IPS-20b (cell line): ENCODE measurements around the gene NHLRC4.

ENCODE experiments used
- H3K27ac ChIP-seq: one replicate; pipeline ENCODE4 v1.5.1; 2013; ENCODE audit warnings: low read length
- H3K27me3 ChIP-seq: 2 replicates; pipeline ENCODE4 v1.6.1; 2013; ENCODE audit warnings: mild to moderate bottlenecking, low read length, inconsistent platforms; ENCODE audit not compliant: insufficient read depth
- H3K36me3 ChIP-seq: 2 replicates; pipeline ENCODE4 v1.6.1; 2013; ENCODE audit warnings: low read depth, mild to moderate bottlenecking, inconsistent platforms, low read length, moderate library complexity; ENCODE audit not compliant: insufficient read depth
- H3K4me1 ChIP-seq: 2 replicates; pipeline ENCODE4 v1.6.1; 2013; ENCODE audit warnings: mild to moderate bottlenecking, control low read depth, inconsistent platforms, low read length, moderate library complexity; ENCODE audit not compliant: insufficient read depth
- H3K4me3 ChIP-seq: 2 replicates; pipeline ENCODE4 v1.5.1; 2013; ENCODE audit warnings: mild to moderate bottlenecking, low read length, inconsistent platforms
- H3K9ac ChIP-seq: 2 replicates; pipeline ENCODE4 v1.6.1; 2013; ENCODE audit warnings: low read depth, mild to moderate bottlenecking, inconsistent platforms, low read length, moderate library complexity
- H3K9me3 ChIP-seq: 2 replicates; pipeline ENCODE4 v1.6.1; 2013; ENCODE audit warnings: mild to moderate bottlenecking, low read depth, low read length, inconsistent platforms; ENCODE audit not compliant: insufficient read depth

Gene NHLRC4

DNA sequence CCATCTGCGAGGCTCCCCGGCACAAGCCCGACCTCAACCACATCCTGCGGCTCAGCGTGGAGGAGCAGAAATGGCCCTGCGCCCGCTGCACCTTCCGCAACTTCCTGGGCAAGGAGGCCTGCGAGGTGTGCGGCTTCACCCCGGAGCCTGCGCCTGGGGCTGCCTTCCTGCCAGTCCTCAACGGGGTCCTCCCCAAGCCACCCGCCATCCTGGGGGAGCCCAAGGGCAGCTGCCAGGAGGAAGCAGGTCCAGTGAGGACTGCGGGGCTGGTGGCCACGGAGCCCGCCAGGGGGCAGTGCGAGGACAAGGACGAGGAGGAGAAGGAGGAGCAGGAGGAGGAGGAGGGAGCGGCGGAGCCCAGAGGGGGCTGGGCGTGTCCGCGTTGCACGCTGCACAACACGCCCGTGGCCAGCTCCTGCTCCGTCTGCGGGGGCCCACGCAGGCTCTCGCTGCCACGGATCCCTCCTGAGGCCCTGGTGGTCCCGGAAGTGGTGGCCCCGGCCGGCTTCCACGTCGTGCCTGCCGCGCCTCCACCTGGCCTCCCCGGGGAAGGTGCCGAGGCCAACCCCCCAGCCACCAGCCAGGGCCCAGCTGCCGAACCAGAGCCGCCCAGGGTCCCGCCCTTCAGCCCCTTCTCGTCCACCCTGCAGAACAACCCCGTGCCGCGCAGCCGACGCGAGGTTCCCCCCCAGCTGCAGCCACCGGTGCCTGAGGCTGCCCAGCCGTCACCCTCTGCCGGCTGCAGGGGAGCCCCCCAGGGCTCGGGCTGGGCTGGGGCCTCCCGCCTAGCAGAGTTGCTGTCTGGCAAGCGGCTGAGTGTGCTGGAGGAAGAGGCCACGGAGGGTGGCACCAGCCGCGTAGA, 19.7 kb upstream of the NHLRC4 start:
- no peak overlapping the region for H3K4me3 ChIP-seq
- H3K27me3 ChIP-seq: no peaks in the 10 kb centered on the region
- H3K4me1 ChIP-seq: no peaks in the 10 kb centered on the region
- H3K36me3 ChIP-seq: no peaks in the 10 kb centered on the region
- H3K9ac ChIP-seq: no peak overlapping the region
- H3K27ac ChIP-seq: no peak overlapping the region
- no peaks in the 10 kb centered on the region for H3K9me3 ChIP-seq

DNA sequence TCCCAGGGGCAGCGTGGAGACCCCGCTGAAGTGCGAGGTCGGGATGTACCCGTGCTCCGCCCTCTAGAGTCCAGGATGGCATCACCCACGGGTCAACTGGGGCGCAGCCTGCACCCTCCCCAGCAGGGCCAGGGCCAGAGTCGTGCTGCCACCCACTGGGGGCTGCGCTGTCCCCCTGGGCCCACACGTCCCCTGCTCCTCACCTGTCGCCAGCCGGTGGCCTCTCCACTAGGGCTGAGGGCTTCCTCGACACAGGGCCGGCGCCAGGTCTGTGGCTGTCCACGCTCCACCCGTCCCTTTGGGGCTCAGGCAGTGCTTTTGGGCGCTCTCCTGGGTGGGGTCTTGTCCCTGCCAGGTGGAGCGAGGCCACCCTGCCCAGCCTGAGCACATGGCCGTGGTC, 18.2 kb upstream of the NHLRC4 start:
- Histone ChIP-seq H3K27me3 (no peaks in the 10 kb centered on the region), H3K27ac (no peak overlapping the region), H3K36me3 (no peaks in the 10 kb centered on the region), H3K4me3 (no peak overlapping the region), H3K4me1 (no peaks in the 10 kb centered on the region), H3K9ac (no peak overlapping the region), H3K9me3 (no peaks in the 10 kb centered on the region)

DNA sequence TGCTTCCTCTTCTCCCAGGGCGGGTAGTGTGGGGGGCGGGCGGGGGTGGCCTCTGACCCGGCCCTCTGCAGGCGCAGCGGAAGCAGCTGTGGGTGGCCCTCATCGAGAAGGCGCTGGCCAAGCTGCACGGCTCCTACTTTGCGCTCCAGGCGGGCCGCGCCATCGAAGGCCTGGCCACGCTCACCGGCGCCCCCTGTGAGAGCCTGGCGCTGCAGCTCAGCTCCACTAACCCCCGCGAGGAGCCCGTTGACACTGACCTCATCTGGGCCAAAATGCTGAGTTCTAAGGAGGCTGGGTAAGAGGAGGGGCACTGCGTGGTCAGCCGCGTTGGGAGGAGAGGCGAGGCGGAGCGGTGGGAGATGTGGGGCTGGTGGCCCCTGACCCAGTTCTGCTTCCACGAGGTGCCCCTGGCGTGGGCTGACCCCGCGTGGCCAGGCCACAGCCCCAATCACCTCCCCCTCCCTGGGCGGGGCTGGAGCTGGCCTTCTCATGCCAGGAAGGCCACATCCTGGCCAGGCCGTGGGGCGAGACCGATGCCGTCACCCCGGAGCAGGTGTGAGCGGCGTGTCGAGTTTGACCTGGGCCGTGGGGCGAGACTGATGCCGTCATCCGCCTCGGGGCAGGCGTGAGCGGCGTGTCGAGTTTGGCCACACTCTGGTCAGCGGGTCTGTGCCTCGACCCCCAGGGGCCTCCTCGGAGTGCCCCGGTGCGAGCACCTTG, 17.1 kb upstream of the NHLRC4 start:
- H3K4me1 ChIP-seq: no peaks in the 10 kb centered on the region
- H3K36me3 ChIP-seq: no peaks in the 10 kb centered on the region
- no peak overlapping the region for H3K9ac ChIP-seq
- no peaks in the 10 kb centered on the region for H3K9me3 ChIP-seq
- no peak overlapping the region for H3K27ac ChIP-seq
- no peaks in the 10 kb centered on the region for H3K27me3 ChIP-seq
- no peak overlapping the region for H3K4me3 ChIP-seq

DNA sequence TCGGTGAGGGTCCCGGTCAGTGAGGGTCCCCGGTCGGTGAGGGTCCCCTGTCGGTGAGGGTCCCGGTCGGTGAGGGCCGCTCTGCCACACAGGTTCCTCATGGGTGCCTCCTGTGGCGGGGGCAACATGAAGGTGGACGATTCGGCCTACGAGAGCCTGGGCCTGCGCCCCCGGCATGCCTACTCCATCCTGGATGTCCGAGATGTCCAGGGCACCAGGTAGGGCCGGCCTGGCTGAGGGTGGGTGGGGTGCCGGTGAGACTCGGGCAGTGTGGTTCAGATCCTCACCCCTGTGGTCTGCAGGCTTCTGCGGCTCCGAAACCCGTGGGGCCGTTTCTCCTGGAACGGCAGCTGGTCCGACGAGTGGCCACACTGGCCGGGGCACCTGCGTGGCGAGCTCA, 15.6 kb upstream of the NHLRC4 start:
- no peaks in the 10 kb centered on the region for H3K9me3 ChIP-seq
- no peak overlapping the region for H3K27ac ChIP-seq
- no peaks in the 10 kb centered on the region for H3K27me3 ChIP-seq
- H3K4me1 ChIP-seq: no peaks in the 10 kb centered on the region
- H3K4me3 ChIP-seq: no peak overlapping the region
- H3K9ac ChIP-seq: no peak overlapping the region
- H3K36me3 ChIP-seq: no peaks in the 10 kb centered on the region

DNA sequence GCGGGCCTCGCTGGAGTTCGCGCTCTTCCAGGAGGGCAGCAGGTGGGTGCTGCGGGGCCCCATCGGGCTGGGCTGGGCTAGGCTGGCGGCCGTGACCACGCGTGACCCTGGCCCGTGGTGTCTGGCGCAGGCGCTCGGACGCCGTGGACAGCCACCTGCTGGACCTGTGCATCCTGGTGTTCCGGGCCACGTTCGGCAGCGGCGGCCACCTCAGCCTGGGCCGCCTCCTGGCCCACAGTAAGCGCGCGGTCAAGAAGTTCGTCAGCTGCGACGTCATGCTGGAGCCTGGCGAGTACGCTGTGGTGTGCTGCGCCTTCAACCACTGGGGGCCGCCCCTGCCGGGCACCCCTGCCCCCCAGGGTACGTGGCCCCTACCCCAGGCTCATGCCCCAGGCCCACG, 14.6 kb upstream of the NHLRC4 start:
- H3K27ac ChIP-seq: no peak overlapping the region
- H3K9me3 ChIP-seq: no peaks in the 10 kb centered on the region
- no peak overlapping the region for H3K4me3 ChIP-seq
- H3K36me3 ChIP-seq: no peaks in the 10 kb centered on the region
- H3K27me3 ChIP-seq: no peaks in the 10 kb centered on the region
- no peak overlapping the region for H3K9ac ChIP-seq
- no peaks in the 10 kb centered on the region for H3K4me1 ChIP-seq

DNA sequence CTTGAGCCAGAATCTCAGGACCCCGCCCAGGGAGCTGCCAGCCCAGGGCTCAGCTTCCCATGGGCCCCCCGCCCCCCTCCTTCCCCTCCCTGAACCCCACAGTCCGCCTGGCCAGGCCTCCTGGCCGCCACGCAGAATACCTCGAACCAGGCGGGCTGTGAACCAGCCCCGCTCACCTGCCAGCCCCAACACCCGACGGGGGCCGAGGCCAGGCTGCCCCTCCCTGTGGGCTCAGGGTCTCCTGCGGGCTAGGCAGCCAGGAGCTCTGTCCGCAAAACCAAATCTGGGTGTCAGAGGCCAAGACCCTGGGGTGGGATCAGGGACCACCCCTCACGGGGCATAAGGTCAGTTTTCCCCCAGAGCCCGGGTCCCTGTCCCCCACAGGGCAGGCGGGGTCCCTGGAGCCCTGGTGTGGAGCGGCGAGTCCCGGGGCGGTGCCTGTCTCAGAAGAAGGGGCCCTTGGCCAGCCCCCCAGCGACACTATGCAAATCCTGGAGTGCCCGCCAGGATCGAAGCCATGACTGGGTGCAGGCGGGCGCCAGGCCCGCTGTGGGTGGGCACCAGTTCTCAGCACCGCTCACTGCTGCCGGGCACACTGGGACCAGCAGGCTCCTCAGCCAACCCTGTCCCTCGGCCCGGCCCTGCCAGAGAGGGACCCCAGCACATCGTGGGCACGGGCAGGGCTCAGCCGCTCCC, 13.1 kb upstream of the NHLRC4 start:
- no peaks in the 10 kb centered on the region for H3K9me3 ChIP-seq
- peaks cover 9% of the 10 kb centered on the region for H3K27me3 ChIP-seq
- no peaks in the 10 kb centered on the region for H3K4me1 ChIP-seq
- H3K27ac ChIP-seq: no peak overlapping the region
- no peak overlapping the region for H3K4me3 ChIP-seq
- no peak overlapping the region for H3K9ac ChIP-seq
- no peaks in the 10 kb centered on the region for H3K36me3 ChIP-seq

DNA sequence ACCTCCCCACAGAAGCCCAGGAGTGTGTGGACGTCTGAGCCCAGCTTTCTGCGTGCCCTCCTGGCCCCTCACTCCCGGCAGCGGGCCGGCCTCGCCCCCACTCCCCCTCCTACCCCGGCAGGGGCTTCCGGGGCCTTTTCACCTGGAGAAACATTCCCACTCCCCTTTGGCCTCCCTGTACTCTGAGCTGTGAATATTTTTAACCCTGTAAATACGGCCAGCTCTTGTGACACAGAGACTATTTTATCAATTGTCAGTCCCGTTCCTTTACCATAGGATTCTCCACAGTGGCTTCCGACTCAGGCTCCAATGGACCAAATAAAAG, 12.5 kb upstream of the NHLRC4 start:
- H3K4me1 ChIP-seq: no peaks in the 10 kb centered on the region
- H3K9me3 ChIP-seq: no peaks in the 10 kb centered on the region
- H3K9ac ChIP-seq: no peak overlapping the region
- H3K4me3 ChIP-seq: no peak overlapping the region
- H3K27ac ChIP-seq: no peak overlapping the region
- no peaks in the 10 kb centered on the region for H3K36me3 ChIP-seq
- peaks cover 14% of the 10 kb centered on the region for H3K27me3 ChIP-seq

DNA sequence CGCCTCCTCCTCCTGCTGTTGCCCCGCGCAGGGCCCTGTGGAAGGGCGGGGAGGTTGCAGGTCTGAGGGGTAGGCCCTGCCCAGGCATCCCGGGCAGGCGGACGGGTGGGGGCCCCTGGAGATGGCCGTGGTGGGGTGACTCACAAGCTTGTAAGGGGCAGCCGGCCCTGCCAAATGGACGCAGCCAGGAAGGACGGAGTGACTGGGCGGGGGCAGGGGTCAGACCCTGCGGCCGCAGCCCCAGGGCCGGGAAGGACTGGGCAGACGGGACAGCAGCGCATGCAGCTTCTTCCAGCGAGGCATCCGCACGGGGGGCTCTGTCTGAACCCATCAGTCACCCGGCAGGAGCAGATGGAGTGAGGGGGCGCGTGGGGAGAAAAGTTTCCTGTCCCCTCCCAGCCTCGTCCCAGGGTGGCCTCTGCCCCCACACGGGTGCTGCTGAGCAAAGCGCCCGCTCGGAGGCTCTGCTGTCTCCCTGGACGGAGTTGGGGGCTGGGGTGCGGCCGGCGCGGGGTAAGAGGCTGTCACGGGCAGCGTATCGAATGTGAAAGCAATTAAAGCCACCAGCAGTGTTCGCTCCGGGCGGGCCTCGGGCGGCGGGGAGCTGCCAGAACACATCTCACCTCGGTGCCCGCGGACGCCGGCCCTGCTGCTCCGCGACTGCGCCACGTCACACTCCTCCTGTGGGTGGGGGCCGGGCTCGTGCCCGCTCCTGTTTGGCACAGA, 12.0 kb upstream of the NHLRC4 start:
- Histone ChIP-seq H3K9me3 (no peaks in the 10 kb centered on the region), H3K9ac (no peak overlapping the region), H3K27ac (no peak overlapping the region), H3K4me1 (no peaks in the 10 kb centered on the region), H3K27me3 (peaks cover 20% of the 10 kb centered on the region), H3K4me3 (no peak overlapping the region), H3K36me3 (no peaks in the 10 kb centered on the region)

DNA sequence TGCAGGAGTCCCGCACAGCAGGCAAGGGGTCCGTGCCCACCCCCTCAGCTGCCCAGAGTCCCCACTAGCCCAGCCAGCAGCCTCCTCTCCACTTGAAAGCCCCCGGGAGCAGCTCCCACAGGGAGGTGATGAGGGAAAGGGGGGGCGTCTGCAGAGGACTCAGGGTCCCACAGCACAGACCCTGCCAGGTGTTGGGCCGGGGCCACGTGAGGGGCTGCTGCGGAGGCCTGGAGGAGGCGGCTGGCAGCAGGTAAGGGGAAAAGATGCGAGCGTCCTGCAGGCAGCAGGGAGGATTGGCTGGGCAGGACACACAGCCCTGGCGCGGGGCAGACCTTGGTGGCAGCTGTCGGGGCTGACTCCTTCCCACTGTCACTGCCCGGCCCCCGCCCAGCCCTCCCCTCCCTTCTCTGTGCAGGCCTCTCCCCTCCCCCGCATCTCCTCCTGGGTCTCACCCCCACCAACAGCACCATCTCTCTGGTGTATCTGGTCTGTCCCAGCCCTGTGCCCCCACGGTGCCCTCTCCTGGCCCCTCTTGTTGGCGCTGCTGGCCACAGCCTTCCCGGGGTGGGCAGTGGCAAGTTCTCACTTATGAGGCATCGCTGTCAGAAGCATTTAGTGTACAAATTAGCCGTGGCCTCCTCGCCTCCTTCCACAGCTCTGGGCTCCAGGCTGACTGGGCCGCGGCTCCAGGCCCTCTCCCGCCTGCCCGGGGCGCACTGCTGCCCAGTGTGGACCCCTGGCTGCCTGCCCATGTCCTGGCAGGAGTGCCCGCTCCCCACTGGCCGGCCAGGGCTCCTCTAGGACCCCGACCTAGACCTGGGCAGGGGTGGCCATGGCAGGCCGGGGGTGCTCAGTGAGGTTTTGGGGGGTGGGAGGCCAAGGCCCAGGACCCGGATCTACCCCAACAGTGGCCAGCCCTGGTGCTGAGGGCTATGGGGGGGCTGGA, 11.0 kb upstream of the NHLRC4 start:
- H3K9me3 ChIP-seq: no peaks in the 10 kb centered on the region
- H3K27me3 ChIP-seq: peaks cover 28% of the 10 kb centered on the region
- H3K4me1 ChIP-seq: no peaks in the 10 kb centered on the region
- no peak overlapping the region for H3K27ac ChIP-seq
- H3K4me3 ChIP-seq: no peak overlapping the region
- H3K9ac ChIP-seq: no peak overlapping the region
- no peaks in the 10 kb centered on the region for H3K36me3 ChIP-seq

DNA sequence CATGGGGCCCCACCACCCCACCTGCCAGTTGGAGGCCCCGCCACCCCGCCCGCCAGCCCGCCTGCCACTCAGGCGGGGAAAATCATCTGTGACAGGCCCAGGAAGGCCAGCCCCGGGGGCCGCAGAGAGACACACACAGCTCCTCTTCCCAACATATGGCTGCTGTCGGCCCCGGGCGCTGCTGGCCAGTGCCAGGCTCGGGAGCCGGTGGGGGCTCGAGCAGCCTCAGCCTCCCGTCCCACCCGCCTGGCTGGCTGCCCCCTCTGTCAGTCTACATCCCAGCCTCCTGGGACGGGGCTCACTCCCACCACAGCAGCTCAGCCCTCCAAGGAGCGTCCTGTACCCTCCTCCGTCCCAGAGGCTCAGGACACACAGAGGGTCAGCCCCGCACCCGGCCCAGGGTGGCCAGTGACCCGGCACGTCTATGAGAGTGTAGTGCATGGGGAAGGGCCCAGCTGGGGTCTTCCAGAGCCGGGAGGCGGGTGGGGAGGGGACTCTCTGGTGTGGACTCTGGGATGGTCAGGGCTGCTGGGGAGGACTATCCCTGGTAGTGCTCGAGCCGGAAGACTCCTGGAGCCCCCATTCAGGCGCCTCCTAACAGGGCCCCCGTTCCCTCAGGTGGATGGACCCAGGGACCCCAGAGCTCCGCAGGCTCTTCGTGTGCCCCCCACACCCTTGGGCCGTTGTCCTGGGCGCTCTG, 10.2 kb upstream of the NHLRC4 start:
- Histone ChIP-seq H3K4me3 (no peak overlapping the region), H3K9me3 (no peaks in the 10 kb centered on the region), H3K27me3 (peaks cover 36% of the 10 kb centered on the region), H3K9ac (no peak overlapping the region), H3K4me1 (no peaks in the 10 kb centered on the region), H3K36me3 (no peaks in the 10 kb centered on the region), H3K27ac (no peak overlapping the region)
